GM23338 (cell line): Measurements from ENCODE around the gene MCTP1.

Experiments used
- CREB1 ChIP-seq: fragments of 250-450 bp; sonication (Bioruptor Pico); IDR thresholded peaks from 2 replicates; pipeline ENCODE4 v1.5.0; 2020; ENCODE audit warnings: low read depth, mild to moderate bottlenecking, moderate library complexity
- EZH2 ChIP-seq: fragments of 200-600 bp; sonication (generic); IDR thresholded peaks from one replicate; pipeline ENCODE4 v1.8.0; 2017; ENCODE audit warnings: antibody characterized with exemption, mild to moderate bottlenecking, low read depth; ENCODE audit not compliant: unreplicated experiment
- EZH2phosphoT487 ChIP-seq: fragments of 200-600 bp; sonication (generic); IDR thresholded peaks from one replicate; pipeline ENCODE4 v1.8.1; 2018; ENCODE audit warnings: antibody characterized with exemption; ENCODE audit not compliant: unreplicated experiment
- POLR2AphosphoS5 ChIP-seq: IDR thresholded peaks from 2 replicates; pipeline ENCODE4 v1.6.1; 2016; ENCODE audit warnings: antibody characterized with exemption, low read depth
- ZNF114 ChIP-seq: fragments of 250-450 bp; sonication (Bioruptor Pico); IDR thresholded peaks from 2 replicates; pipeline ENCODE4 v1.5.0; 2020; ENCODE audit warnings: mild to moderate bottlenecking, moderate library complexity
- TF ChIP-seq, protein P1 (sequence below): IDR thresholded peaks from 2 replicates; pipeline ENCODE4 v1.6.1; 2016; ENCODE audit warnings: antibody characterized with exemption
- TF ChIP-seq, protein P2 (sequence below), 2 experiments: fragments of 200-600 bp in 1 of 2; sonication (generic) in 1 of 2; conservative IDR thresholded peaks; 2 replicates each; pipeline versions ENCODE4 v1.5.1 to v1.6.1; 2016 to 2017; ENCODE audit warnings: antibody characterized with exemption in 2 of 2, low read depth in 2 of 2, mild to moderate bottlenecking in 2 of 2, moderate library complexity in 1 of 2
- TF ChIP-seq, protein P3 (sequence below): IDR thresholded peaks from one replicate; pipeline ENCODE4 v1.6.1; 2018; ENCODE audit warnings: antibody characterized with exemption; ENCODE audit not compliant: unreplicated experiment

DNA sequence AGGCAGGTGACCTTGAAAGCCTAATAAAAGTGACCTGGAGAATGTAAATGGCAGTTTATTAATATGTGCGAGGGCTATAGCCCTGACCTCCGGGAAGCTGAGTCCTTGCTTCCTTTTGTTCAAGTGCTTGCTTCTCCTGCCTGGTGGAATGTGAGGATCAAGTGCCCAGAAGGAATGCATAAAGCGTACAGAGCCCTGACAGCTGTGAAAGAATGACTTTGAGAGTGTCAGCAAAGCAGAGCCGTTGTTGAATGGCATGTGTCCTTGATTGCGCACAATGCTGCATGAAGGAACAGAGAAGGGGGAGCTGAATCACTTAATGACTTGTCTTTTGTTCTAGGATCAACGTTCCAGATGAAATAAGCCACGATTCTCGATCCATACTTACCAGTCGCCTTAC lies 533.4 kb downstream of the MCTP1 start:
- no peak for TF ChIP-seq POLR2AphosphoS5
- TF ChIP-seq, protein P1, sequence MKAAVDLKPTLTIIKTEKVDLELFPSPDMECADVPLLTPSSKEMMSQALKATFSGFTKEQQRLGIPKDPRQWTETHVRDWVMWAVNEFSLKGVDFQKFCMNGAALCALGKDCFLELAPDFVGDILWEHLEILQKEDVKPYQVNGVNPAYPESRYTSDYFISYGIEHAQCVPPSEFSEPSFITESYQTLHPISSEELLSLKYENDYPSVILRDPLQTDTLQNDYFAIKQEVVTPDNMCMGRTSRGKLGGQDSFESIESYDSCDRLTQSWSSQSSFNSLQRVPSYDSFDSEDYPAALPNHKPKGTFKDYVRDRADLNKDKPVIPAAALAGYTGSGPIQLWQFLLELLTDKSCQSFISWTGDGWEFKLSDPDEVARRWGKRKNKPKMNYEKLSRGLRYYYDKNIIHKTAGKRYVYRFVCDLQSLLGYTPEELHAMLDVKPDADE: no peak
- TF ChIP-seq, protein P2, sequence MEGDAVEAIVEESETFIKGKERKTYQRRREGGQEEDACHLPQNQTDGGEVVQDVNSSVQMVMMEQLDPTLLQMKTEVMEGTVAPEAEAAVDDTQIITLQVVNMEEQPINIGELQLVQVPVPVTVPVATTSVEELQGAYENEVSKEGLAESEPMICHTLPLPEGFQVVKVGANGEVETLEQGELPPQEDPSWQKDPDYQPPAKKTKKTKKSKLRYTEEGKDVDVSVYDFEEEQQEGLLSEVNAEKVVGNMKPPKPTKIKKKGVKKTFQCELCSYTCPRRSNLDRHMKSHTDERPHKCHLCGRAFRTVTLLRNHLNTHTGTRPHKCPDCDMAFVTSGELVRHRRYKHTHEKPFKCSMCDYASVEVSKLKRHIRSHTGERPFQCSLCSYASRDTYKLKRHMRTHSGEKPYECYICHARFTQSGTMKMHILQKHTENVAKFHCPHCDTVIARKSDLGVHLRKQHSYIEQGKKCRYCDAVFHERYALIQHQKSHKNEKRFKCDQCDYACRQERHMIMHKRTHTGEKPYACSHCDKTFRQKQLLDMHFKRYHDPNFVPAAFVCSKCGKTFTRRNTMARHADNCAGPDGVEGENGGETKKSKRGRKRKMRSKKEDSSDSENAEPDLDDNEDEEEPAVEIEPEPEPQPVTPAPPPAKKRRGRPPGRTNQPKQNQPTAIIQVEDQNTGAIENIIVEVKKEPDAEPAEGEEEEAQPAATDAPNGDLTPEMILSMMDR (conservative IDR thresholded peaks at IDR 0.05; ENCODE audit: low read depth in 2 of 2): no peak
- TF ChIP-seq, protein P3, sequence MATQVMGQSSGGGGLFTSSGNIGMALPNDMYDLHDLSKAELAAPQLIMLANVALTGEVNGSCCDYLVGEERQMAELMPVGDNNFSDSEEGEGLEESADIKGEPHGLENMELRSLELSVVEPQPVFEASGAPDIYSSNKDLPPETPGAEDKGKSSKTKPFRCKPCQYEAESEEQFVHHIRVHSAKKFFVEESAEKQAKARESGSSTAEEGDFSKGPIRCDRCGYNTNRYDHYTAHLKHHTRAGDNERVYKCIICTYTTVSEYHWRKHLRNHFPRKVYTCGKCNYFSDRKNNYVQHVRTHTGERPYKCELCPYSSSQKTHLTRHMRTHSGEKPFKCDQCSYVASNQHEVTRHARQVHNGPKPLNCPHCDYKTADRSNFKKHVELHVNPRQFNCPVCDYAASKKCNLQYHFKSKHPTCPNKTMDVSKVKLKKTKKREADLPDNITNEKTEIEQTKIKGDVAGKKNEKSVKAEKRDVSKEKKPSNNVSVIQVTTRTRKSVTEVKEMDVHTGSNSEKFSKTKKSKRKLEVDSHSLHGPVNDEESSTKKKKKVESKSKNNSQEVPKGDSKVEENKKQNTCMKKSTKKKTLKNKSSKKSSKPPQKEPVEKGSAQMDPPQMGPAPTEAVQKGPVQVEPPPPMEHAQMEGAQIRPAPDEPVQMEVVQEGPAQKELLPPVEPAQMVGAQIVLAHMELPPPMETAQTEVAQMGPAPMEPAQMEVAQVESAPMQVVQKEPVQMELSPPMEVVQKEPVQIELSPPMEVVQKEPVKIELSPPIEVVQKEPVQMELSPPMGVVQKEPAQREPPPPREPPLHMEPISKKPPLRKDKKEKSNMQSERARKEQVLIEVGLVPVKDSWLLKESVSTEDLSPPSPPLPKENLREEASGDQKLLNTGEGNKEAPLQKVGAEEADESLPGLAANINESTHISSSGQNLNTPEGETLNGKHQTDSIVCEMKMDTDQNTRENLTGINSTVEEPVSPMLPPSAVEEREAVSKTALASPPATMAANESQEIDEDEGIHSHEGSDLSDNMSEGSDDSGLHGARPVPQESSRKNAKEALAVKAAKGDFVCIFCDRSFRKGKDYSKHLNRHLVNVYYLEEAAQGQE: no peak
- no peak for TF ChIP-seq EZH2phosphoT487
- no peak for TF ChIP-seq ZNF114
- no peak for TF ChIP-seq EZH2
- no peak for TF ChIP-seq CREB1
